DOHH2 (cell line): ENCODE measurements around the gene GEMIN7.

Source experiments
- H3F3A ChIP-seq: fragments of 200-600 bp; sonication (generic), shearing (Covaris generic); 2 replicates; pipeline ENCODE4 v1.6.0; 2016; ENCODE audit warnings: antibody characterized with exemption, mild to moderate bottlenecking; ENCODE audit not compliant: control insufficient read depth, insufficient read depth
- H3K27ac ChIP-seq: fragments of 200-600 bp; sonication (generic); 2 replicates; pipeline ENCODE4 v1.5.1; 2014; ENCODE audit warnings: low read depth, mild to moderate bottlenecking, low read length, moderate library complexity
- H3K27me3 ChIP-seq: fragments of 200-600 bp; sonication (generic); 2 replicates; pipeline ENCODE4 v1.6.1; 2014; ENCODE audit warnings: mild to moderate bottlenecking, low read length, mixed read lengths; ENCODE audit not compliant: control insufficient read depth
- H3K36me3 ChIP-seq: fragments of 200-600 bp; sonication (generic); 2 replicates; pipeline ENCODE4 v1.6.1; 2014; ENCODE audit warnings: mild to moderate bottlenecking, low read length, moderate library complexity, mixed read lengths; ENCODE audit not compliant: control insufficient read depth
- H3K4me1 ChIP-seq: fragments of 200-600 bp; sonication (generic); 2 replicates; pipeline ENCODE4 v1.6.1; 2014; ENCODE audit warnings: mild to moderate bottlenecking, low read length, mixed read lengths; ENCODE audit not compliant: control insufficient read depth
- H3K4me2 ChIP-seq: fragments of 200-600 bp; sonication (generic); 2 replicates; pipeline ENCODE4 v1.6.0; 2014; ENCODE audit warnings: mild to moderate bottlenecking, low read length, moderate library complexity
- H3K4me3 ChIP-seq: fragments of 200-600 bp; sonication (generic); 2 replicates; pipeline ENCODE4 v1.5.1; 2014; ENCODE audit warnings: mild to moderate bottlenecking, low read length, mixed read lengths
- H3K79me2 ChIP-seq: fragments of 200-600 bp; sonication (generic); 2 replicates; pipeline ENCODE4 v1.6.1; 2014; ENCODE audit warnings: mild to moderate bottlenecking, low read length, mixed read lengths; ENCODE audit not compliant: control insufficient read depth
- H3K9me2 ChIP-seq: fragments of 200-600 bp; sonication (generic); replicated peaks from 2 replicates; pipeline ENCODE4 v1.6.1; 2014; ENCODE audit warnings: mild to moderate bottlenecking, low read length, mixed read lengths; ENCODE audit not compliant: control insufficient read depth
- H3K9me3 ChIP-seq: fragments of 200-600 bp; sonication (generic); 2 replicates; pipeline ENCODE4 v1.6.1; 2014; ENCODE audit warnings: antibody characterized with exemption, low read length, mixed read lengths; ENCODE audit not compliant: control insufficient read depth, insufficient read depth
- H4K20me1 ChIP-seq: fragments of 200-600 bp; sonication (generic); 2 replicates; pipeline ENCODE4 v1.6.0; 2014; ENCODE audit warnings: low read depth, mild to moderate bottlenecking, antibody characterized with exemption, low read length, moderate library complexity; ENCODE audit not compliant: control insufficient read depth, insufficient read depth
- EZH2phosphoT487 ChIP-seq: fragments of 200-600 bp; sonication (generic); IDR thresholded peaks from 2 replicates; pipeline ENCODE4 v1.6.1; 2017; ENCODE audit warnings: borderline replicate concordance, mild to moderate bottlenecking, antibody characterized with exemption, low read length, moderate library complexity, mixed read lengths
- TF ChIP-seq, protein P1 (sequence below): fragments of 200-600 bp; sonication (generic); IDR thresholded peaks from one replicate; pipeline ENCODE4 v1.5.1; 2014; ENCODE audit warnings: antibody characterized with exemption, mild to moderate bottlenecking, low read depth, low read length; ENCODE audit not compliant: poor library complexity, severe bottlenecking

GEMIN7 gene

DNA sequence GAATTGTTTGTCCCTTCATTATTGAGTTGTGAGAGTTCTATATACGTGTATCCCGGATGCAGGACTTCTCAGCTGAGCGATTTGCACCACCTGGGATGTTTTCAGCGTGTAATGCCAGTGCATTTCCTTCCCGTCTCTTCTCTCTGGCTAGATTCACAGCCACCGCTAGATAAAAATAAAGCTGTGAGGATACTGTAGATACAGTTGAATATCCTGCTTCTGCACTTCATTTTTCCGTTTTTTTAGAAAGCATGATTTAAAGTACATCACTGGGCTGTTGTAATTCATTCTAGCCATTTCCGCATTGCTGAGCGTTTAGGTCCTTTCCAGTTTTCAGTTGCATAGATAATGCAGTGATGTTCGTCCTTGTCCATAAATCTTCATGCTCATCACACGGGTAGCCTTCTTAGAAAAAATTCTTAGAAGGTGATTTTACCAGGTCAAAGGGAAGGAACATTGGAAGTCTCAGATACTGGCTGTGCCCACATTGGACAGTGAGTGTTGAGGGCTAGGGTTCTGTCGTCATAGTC is 28.6 kb downstream of the GEMIN7 start:
- Histone ChIP-seq H3K4me2 (peak overlapping the region; percentile 2), H3K27ac (no peak overlapping the region), H3K79me2 (peaks cover 97% of the 10 kb centered on the region), H3K36me3 (0 out of 2 replicates have a peak, but pooled peaks cover 3% of the 10 kb centered on the region), H3K9me3 (no peaks in the 10 kb centered on the region), H3K9me2 (no peaks in the 10 kb centered on the region), H3K27me3 (no peaks in the 10 kb centered on the region), H4K20me1 (peaks cover 34% of the 10 kb centered on the region), H3K4me3 (no peak overlapping the region), H3K4me1 (peaks cover 62% of the 10 kb centered on the region), H3F3A (no peaks in the 10 kb centered on the region)
- TF ChIP-seq EZH2phosphoT487: no peak
- TF ChIP-seq, protein P1, sequence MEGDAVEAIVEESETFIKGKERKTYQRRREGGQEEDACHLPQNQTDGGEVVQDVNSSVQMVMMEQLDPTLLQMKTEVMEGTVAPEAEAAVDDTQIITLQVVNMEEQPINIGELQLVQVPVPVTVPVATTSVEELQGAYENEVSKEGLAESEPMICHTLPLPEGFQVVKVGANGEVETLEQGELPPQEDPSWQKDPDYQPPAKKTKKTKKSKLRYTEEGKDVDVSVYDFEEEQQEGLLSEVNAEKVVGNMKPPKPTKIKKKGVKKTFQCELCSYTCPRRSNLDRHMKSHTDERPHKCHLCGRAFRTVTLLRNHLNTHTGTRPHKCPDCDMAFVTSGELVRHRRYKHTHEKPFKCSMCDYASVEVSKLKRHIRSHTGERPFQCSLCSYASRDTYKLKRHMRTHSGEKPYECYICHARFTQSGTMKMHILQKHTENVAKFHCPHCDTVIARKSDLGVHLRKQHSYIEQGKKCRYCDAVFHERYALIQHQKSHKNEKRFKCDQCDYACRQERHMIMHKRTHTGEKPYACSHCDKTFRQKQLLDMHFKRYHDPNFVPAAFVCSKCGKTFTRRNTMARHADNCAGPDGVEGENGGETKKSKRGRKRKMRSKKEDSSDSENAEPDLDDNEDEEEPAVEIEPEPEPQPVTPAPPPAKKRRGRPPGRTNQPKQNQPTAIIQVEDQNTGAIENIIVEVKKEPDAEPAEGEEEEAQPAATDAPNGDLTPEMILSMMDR: no peak

DNA sequence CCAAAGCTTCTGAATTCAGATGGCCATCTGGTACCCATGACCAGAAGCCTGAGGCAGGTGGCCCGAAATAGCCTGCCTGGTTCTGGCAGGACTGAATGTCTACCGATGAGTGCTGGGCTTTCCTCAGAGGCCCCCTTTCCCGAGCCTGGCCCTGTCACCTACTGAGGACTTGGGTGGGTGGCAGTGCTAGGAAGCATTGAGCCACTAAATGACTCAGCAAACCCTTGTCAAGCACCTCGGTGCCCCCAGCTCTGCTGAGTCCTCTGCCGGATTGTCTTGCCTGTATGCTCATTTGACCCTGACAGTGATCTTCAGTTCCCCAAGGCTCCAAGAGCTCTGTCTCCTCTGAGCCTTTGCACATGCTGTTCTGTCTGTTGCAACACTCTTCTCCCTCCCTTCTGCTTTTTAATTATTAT is 31.8 kb downstream of the GEMIN7 start:
- Histone ChIP-seq H3K27ac (no peak overlapping the region), H4K20me1 (peaks cover 18% of the 10 kb centered on the region), H3K36me3 (0 out of 2 replicates have a peak, but pooled peaks cover 3% of the 10 kb centered on the region), H3K27me3 (no peaks in the 10 kb centered on the region), H3K4me2 (no peak overlapping the region), H3K4me3 (no peak overlapping the region), H3F3A (no peaks in the 10 kb centered on the region), H3K9me3 (no peaks in the 10 kb centered on the region), H3K4me1 (peaks cover 58% of the 10 kb centered on the region), H3K9me2 (no peaks in the 10 kb centered on the region), H3K79me2 (peaks cover 97% of the 10 kb centered on the region)
- TF ChIP-seq, protein P1: no peak
- TF ChIP-seq EZH2phosphoT487: no peak

DNA sequence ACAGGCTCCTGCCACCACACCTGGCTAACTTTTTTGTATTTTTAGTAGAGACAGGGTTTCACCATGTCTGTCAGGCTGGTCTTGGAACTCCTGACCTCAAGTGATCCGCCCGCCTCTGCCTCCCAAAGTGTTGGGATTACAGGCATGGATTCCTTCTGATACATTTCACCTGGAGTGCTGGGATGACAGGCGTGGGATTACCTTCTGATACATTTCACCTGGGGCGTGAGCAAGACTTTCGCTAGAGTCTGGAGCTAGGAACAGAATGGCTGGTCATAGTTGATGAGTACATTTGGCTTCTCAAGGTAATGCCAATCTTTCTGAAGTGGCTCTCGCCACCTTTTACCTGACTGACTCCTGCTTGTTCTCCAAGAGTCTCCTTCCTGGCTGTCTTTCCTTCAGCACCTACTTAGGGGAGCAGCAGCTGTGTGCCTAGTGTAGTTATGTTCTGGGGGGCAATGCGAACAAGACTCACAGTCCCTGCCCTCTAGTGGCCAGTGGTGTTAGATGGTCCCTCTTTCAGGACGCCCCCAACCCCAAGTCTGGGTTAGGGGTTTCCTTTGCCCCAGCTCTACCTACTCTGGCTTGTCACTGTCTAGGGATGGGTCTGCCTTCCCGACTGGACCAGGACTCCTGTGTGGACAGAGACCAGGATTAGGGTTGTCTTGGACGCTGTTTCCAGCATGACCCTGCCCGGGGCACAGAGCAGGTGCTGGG is 33.2 kb downstream of the GEMIN7 start:
- H4K20me1 ChIP-seq: peaks cover 18% of the 10 kb centered on the region
- no peak for TF ChIP-seq EZH2phosphoT487
- TF ChIP-seq, protein P1: peak; percentile 61
- H3K4me1 ChIP-seq: peaks cover 63% of the 10 kb centered on the region
- H3F3A ChIP-seq: no peaks in the 10 kb centered on the region
- H3K4me2 ChIP-seq: no peak overlapping the region
- H3K9me2 ChIP-seq: no peaks in the 10 kb centered on the region
- H3K79me2 ChIP-seq: peaks cover 97% of the 10 kb centered on the region
- no peaks in the 10 kb centered on the region for H3K9me3 ChIP-seq
- H3K27ac ChIP-seq: no peak overlapping the region
- H3K27me3 ChIP-seq: no peaks in the 10 kb centered on the region
- H3K36me3 ChIP-seq: 0 out of 2 replicates have a peak, but pooled peaks cover 3% of the 10 kb centered on the region
- H3K4me3 ChIP-seq: no peak overlapping the region
